Inferior parietal cortex (tissue), 1 donor: ENCODE measurements around the gene GNB5.
"Not testable (repeated sequence)": the region's sequence is repeated elsewhere in the genome, so short reads cannot be mapped to it uniquely, and the experiment has no call there.

Experiments used
- DNase-seq: peaks from one replicate; pipeline ENCODE4 v3.0.0-alpha.2; 2016; ENCODE audit errors: extremely low spot score

GNB5 gene

GRCh38 chr15:52113708-52114107 is 77.5 kb downstream of the GNB5 start:
- DNase-seq: no peak

GRCh38 chr15:52113235-52113634 is 78.0 kb downstream of the GNB5 start:
- DNase-seq: no peak

GRCh38 chr15:52112203-52112750 is 78.9 kb downstream of the GNB5 start:
- DNase-seq: no peak

GRCh38 chr15:52111517-52112202 is 79.5 kb downstream of the GNB5 start:
- DNase-seq: no peak

- DNase-seq: no peak
Measured at GRCh38 chr15:52109559-52110451, 81.4 kb downstream of the GNB5 start.

- DNase-seq: no peak
Measured at GRCh38 chr15:52107238-52107637, 84.0 kb downstream of the GNB5 start.

GRCh38 chr15:52106641-52107040 is 84.6 kb downstream of the GNB5 start:
- DNase-seq: no peak

- DNase-seq: no peak
Measured at GRCh38 chr15:52105846-52106245, 85.3 kb downstream of the GNB5 start.

- DNase-seq: no peak
Measured at GRCh38 chr15:52104532-52105004, 86.6 kb downstream of the GNB5 start.

- DNase-seq: no peak
Measured at GRCh38 chr15:52103217-52104207, 87.7 kb downstream of the GNB5 start.

- DNase-seq: no peak
Measured at GRCh38 chr15:52102463-52102862, 88.7 kb downstream of the GNB5 start.

- DNase-seq: no peak
Measured at GRCh38 chr15:52101542-52102323, 89.5 kb downstream of the GNB5 start.

GRCh38 chr15:52100807-52101442 is 90.3 kb downstream of the GNB5 start:
- no peak for DNase-seq

- DNase-seq: no peak
Measured at GRCh38 chr15:52099651-52100272, 91.4 kb downstream of the GNB5 start.

- no peak for DNase-seq
Measured at GRCh38 chr15:52098323-52098722, 92.9 kb downstream of the GNB5 start.

GRCh38 chr15:52097180-52097579 is 94.0 kb downstream of the GNB5 start:
- DNase-seq: no peak

GRCh38 chr15:52096536-52096935 is 94.7 kb downstream of the GNB5 start:
- not testable (repeated sequence) for DNase-seq

- no peak for DNase-seq
Measured at GRCh38 chr15:52095597-52096262, 95.5 kb downstream of the GNB5 start.
